Limb (tissue), 2 donors: Measurements from ENCODE around the gene KLHL2.

Experiments used
- DNase-seq, 2 donors: peaks; one replicate each; pipeline ENCODE4 v3.0.0-alpha.2; 2016; ENCODE audit errors: extremely low spot score in 2 of 2

KLHL2 gene

DNA sequence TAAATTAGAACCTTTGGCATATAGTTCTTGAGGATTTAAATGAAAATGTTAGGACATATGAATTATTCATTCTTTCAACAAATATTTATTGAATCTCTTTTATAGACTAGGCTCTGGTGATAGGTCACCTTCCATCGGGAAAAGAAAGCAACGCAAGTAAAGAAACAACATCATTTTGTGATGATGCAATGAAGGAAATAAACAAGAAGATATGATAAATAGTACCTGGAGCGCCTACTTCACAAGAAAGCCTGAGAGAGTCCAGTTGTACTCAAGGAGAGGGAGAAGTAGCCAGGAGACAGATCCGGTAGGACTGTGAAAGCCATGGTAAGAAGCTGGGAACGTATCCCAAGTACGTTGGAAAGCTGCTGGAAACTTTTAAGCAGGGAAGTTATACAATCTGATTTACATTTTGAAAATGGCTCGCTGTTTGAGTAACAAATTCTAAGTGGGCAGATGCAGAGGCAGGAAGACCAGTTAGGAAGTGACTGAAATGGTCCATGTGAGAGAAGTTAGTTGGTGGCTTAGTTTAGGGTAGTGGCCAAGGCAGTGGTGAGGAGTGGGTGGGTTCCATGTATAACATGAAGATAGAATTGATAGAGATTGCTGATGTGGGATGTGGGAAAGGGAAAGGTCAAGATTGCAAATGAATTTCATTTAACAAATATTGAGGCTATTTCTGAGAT, 153.8 kb downstream of the KLHL2 start:
- no peak for DNase-seq

- DNase-seq, result no peak
Observed at GRCh38 chr4:165361810-165362209, 154.4 kb downstream of the KLHL2 start.

GRCh38 chr4:165364452-165365080, 157.2 kb downstream of the KLHL2 start:
- no peak for DNase-seq

DNA sequence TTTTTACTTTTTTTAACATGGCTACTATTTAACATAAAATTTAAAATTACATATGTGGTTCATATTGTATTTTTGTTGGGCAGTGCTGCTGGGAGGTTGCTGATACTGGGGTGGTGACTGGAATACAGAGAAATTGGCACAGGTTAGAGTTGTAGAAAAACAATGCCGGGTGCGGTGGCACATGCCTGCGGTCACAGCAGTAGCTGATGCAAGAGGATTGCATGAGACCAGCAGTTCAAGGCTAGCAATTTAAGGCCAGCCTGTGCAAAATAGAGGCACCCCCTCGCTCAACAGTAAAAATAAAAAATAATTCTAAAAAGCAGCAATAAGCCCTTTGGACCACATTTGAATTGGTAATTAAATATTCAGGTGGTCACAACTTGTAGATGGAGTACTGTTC, 159.7 kb downstream of the KLHL2 start:
- no peak for DNase-seq

GRCh38 chr4:165368114-165368513, 160.8 kb downstream of the KLHL2 start:
- DNase-seq, result no peak

GRCh38 chr4:165368567-165368966, 161.2 kb downstream of the KLHL2 start:
- DNase-seq, result no peak

DNA sequence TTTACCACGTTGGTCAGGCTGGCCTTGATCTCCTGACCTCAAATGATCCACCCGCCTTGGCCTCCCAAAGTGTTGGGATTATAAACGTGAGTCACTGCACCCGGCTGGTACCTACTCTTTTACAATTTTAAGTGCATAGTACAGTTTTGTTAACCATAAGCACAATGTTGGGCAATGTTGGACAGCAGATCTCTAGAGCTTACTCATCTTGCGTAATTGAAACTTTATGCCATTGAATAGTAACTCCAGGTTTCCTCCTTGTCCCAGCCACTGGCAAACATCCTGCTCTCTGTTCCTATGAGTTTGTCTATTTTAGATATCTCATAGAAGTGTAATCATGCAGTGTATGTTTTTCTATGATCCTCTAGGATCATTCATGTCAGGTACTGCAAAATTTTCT, 162.2 kb downstream of the KLHL2 start:
- no peak for DNase-seq

- DNase-seq, result no peak
Observed at GRCh38 chr4:165370530-165370929, 163.2 kb downstream of the KLHL2 start.
